ENCODE data around the gene AZGP1. TPM values are rescaled to one million over a fixed set of nuclear protein-coding genes. Genes with fewer than 3 reads are reported as not detected.
"Not testable (repeated sequence)": the region's sequence is repeated elsewhere in the genome, so short reads cannot be mapped to it uniquely, and the experiment has no call there.

Gene AZGP1
- total and polyA plus RNA-seq, 5 donors = 10.7 to 28.8 (median 17.0) TPM

DNA sequence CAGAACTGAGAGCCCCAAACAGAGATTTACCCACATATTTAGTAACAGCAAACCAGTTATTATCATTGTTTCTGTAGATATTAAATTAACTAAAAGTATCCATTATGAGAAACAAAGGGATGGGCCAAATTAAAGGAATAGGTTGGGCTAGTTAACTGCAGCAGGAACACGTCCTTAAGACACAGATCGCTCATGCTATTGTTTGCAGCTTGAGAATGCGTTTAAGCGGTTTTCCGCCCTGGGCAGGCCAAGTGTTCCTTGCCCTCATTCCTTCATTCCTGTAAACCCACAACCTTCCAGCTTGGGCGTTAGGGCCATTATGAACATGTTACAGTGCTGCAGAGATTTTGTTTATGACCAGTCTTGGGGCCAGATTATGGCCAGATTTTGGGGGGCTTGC is 25.0 kb downstream of the AZGP1 start:
- WGBS = 93% methylated on average over 6 of the region's 6 CpGs
- H3K27me3 ChIP-seq (ENCODE audit: control insufficient read depth, insufficient read depth); intact Hi-C loops (cut with DNase I); H3K4me1 ChIP-seq (ENCODE audit: control insufficient read depth, insufficient read depth, low read length); H3K4me3 ChIP-seq (ENCODE audit: low read length); H3K9me3 ChIP-seq (ENCODE audit: control insufficient read depth, low read length); H3K27ac ChIP-seq (ENCODE audit: low read length); DNase-seq; ATAC-seq: not testable (repeated sequence)

DNA sequence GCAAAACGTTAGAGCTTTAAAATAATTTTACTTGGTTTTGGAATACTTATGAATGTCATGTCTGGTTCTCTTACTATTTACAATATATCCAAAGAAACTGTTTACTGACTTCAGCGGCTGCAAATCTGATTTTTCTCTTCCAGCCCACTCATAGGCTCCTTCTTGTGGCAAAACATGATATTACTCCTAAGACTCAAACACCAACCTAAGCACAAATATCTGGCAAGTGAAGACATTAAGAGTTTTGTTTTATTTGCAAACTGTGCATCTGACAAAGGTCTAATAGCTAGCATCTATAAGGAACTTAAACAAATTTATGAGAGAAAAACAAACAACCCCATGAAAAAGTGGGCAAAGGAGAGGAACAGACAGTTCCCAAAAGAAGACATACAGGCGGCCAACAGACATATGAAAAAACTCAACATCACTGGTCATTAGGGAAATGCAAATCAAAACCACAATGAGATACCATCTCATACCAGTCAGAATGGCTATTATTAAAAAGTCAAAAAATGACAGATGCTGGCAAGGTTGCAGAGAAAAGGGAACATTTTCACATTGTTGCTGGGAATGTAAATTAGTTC is 26.1 kb downstream of the AZGP1 start:
- Histone ChIP-seq H3K27ac (ENCODE audit: low read length) (no peak overlapping the region), H3K27me3 (ENCODE audit: control insufficient read depth, insufficient read depth) (no peaks in the 10 kb centered on the region), H3K9me3 (ENCODE audit: control insufficient read depth, low read length) (no peaks in the 10 kb centered on the region), H3K4me3 (ENCODE audit: low read length) (no peak overlapping the region), H3K4me1 (ENCODE audit: control insufficient read depth, insufficient read depth, low read length) (no peaks in the 10 kb centered on the region)
- WGBS = 53% methylated on average over 3 of the region's 3 CpGs
- intact Hi-C loops (cut with DNase I) = no loop called here
- no peak for DNase-seq
- no peak for ATAC-seq

DNA sequence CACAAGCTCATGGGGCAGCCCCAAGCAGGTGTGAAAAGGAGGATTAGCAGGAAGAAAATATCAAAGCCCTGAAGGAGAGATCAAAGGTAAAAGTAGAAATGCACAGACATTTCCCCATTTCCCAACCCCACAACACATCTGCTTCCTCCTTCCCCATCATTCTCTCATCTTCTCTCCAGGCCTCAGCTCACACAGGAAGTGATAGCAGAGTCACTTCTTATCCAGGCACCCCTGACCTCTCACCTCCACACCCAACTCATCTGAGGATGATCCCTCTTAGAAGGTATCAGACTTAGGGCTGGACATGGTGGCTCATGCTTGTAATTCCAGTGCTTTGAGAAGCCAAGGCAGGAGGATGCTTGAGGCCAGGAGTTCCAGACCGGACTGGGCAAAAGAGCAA is 28.2 kb downstream of the AZGP1 start:
- 85% methylated on average over 1 of the region's 1 CpG for WGBS
- Histone ChIP-seq H3K4me1 (ENCODE audit: control insufficient read depth, insufficient read depth, low read length) (no peaks in the 10 kb centered on the region), H3K27me3 (ENCODE audit: control insufficient read depth, insufficient read depth) (peaks cover 2% of the 10 kb centered on the region), H3K9me3 (ENCODE audit: control insufficient read depth, low read length) (no peaks in the 10 kb centered on the region), H3K27ac (ENCODE audit: low read length) (no peak overlapping the region), H3K4me3 (ENCODE audit: low read length) (no peak overlapping the region)
- intact Hi-C loops (cut with DNase I) = no loop called here
- no peak for ATAC-seq
- no peak for DNase-seq

DNA sequence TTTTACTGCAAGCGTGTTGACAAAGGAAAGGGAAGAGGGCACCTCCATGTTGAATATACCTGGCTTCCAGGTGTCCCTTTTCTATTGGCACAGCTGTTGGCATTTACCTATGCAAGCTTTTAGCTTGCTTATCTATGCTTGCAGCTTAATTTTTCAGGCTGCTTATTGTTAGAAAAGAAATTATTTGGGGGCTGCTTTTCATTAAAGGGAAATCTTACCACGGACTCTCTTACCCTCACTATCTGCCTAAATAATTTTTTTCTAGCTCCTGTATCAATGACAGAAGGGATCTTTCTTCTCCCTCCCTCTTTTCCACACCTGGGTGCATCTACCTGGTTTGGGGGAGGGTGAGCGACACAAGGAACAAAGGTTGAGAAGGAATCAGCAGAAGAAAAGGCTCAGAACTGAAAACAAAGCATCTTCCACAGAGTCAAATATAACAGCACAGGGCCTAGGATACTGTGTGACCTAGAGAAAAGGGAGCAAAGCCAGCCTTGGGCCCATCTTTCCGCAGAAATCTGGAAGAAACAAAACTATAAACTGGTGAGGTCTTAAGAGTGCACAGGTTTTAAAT is 31.2 kb downstream of the AZGP1 start:
- Histone ChIP-seq H3K27me3 (ENCODE audit: control insufficient read depth, insufficient read depth) (peaks cover 2% of the 10 kb centered on the region), H3K4me1 (ENCODE audit: control insufficient read depth, insufficient read depth, low read length) (no peaks in the 10 kb centered on the region), H3K9me3 (ENCODE audit: control insufficient read depth, low read length) (no peaks in the 10 kb centered on the region), H3K4me3 (ENCODE audit: low read length) (no peak overlapping the region), H3K27ac (ENCODE audit: low read length) (no peak overlapping the region)
- intact Hi-C loops (cut with DNase I) = no loop called here
- no peak for DNase-seq
- WGBS = 51% methylated on average over 4 of the region's 4 CpGs
- no peak for ATAC-seq

DNA sequence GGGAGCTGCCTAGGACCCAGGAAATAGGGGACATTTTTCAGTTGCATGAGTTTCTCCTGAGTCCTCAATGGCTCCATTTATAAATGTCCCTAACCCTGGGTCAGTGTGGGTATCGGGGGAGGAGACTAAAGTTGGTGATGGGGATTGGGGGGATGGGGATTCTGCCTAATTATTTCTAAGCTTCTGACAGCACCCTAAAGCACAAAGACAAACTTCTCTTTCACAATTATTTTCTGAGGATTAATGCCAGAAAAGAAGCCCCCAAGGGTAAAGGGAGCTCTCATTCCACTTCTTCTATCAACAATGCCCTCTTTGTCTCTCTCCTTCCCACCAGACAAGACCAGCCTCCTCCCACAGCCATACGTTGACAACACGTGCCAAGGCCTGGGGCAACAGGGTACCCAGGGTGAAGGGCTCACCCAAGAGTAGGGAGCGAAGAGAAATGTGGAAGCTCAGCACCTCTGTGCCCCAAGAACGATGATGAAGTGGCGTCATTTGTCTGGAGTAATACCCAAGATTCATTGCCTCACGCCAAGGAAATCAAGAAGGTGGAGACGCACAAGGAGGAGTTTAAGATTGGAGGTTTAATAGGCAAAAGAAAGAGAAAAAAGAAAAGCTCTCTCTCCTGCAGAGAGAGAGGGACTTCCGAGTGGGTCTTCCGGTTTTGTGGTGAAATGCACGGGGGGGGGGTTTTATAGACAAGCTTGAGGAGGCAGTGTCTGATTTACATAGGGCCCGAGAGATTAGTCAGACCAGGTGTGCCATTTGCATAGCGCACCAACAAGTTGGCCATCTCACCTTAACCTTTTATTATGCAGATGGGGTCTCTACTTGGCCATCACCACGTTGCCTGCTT is 32.0 kb downstream of the AZGP1 start:
- ATAC-seq (no peak), DNase-seq (no peak)
- Histone ChIP-seq H3K27ac (ENCODE audit: low read length) (no peak overlapping the region), H3K27me3 (ENCODE audit: control insufficient read depth, insufficient read depth) (peaks cover 2% of the 10 kb centered on the region), H3K9me3 (ENCODE audit: control insufficient read depth, low read length) (no peaks in the 10 kb centered on the region), H3K4me1 (ENCODE audit: control insufficient read depth, insufficient read depth, low read length) (no peaks in the 10 kb centered on the region), H3K4me3 (ENCODE audit: low read length) (no peak overlapping the region)
- WGBS = 38% methylated on average over 14 of the region's 14 CpGs
- intact Hi-C loops (cut with DNase I) = no loop called here

DNA sequence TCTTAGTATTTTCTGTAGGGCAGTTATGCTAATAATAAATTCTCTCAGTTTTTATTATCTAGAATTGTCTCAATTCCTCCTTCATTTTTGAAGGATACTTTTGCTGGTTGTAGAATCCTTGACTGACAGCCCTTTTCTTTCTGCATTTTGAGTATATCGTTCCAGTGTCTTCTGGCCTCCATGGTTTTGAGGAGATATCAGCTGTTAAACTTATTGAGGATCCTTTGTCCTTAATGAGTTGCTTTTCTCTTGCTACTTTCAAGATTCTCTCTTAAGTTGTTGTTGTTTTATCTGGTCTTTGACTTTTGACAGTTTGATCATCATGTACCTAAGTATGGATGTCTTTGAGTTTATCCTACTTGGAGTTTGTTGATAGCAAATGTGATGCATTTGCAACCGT is 37.5 kb downstream of the AZGP1 start:
- H3K4me1 ChIP-seq (ENCODE audit: control insufficient read depth, insufficient read depth, low read length) = no peaks in the 10 kb centered on the region
- no peaks in the 10 kb centered on the region for H3K27me3 ChIP-seq (ENCODE audit: control insufficient read depth, insufficient read depth)
- WGBS = 87% methylated on average over 2 of the region's 2 CpGs
- ATAC-seq (no peak), DNase-seq (no peak)
- H3K9me3 ChIP-seq (ENCODE audit: control insufficient read depth, low read length) = no peaks in the 10 kb centered on the region
- intact Hi-C loops (cut with DNase I) = no loop called here
- no peak overlapping the region for H3K27ac ChIP-seq (ENCODE audit: low read length)
- H3K4me3 ChIP-seq (ENCODE audit: low read length) = no peak overlapping the region

DNA sequence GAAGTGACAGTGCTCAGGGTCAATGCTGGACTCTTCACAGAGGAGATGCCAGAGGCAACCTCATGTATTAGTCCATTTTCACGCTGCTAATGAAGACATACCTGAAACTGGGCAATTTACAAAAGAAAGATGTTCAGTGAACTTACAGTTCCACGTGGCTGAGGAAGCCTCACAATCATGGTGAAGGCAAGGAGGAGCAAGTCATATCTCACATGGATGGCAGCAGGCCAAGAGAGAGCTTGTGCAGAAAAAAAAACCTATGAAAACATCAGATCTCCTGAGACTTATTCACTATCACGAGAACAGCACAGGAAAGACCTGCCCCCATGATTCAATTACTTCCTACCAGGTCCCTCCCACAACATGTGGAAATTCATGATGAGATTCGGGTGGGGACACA is 40.8 kb downstream of the AZGP1 start:
- H3K27ac ChIP-seq (ENCODE audit: low read length); ATAC-seq; intact Hi-C loops (cut with DNase I); H3K4me3 ChIP-seq (ENCODE audit: low read length); DNase-seq; H3K4me1 ChIP-seq (ENCODE audit: control insufficient read depth, insufficient read depth, low read length); H3K9me3 ChIP-seq (ENCODE audit: control insufficient read depth, low read length); H3K27me3 ChIP-seq (ENCODE audit: control insufficient read depth, insufficient read depth): not testable (repeated sequence)
- 35% methylated on average over 4 of the region's 4 CpGs for WGBS

DNA sequence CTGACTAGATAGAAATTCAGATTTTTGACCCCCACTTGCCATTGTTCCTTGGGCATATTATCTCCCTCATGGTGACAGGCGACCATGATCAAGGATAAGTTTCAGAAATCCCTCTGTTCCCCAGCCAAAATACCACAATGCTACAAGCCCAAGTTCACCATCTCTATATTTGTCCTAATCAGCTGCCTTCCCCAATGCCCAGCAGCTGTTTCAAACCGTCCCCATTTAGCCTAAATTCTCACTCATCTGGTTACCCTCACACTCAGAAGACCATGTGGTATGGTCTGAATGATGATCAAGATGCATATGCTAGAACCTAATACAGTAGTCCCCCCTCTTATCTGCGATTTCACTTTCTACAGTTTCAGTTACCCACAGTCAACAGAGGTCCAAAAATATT is 45.5 kb downstream of the AZGP1 start:
- H3K4me1 ChIP-seq (ENCODE audit: control insufficient read depth, insufficient read depth, low read length) = peaks cover 3% of the 10 kb centered on the region
- intact Hi-C loops (cut with DNase I) = no loop called here
- H3K9me3 ChIP-seq (ENCODE audit: control insufficient read depth, low read length) = no peaks in the 10 kb centered on the region
- 87% methylated on average over 3 of the region's 3 CpGs for WGBS
- no peak overlapping the region for H3K27ac ChIP-seq (ENCODE audit: low read length)
- ATAC-seq (no peak), DNase-seq (no peak)
- H3K27me3 ChIP-seq (ENCODE audit: control insufficient read depth, insufficient read depth) = no peaks in the 10 kb centered on the region
- no peak overlapping the region for H3K4me3 ChIP-seq (ENCODE audit: low read length)

DNA sequence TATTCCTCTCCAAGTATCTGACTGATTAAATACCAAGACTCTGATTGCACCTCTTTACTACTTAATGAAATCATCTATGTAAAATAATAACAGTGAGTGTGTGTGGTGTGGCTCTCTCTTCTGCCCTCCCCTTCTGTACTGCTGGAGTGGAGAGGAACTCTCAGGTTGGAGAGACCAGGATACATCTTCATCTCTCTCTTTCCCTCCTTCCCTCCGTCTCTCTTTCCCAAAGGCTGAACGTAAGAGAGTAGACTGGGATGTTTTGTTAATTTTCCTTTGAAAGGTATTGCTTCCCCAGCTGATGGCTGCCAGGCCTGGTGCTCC is 46.1 kb downstream of the AZGP1 start:
- Histone ChIP-seq H3K27ac (ENCODE audit: low read length) (peak overlapping the region; percentile 8), H3K9me3 (ENCODE audit: control insufficient read depth, low read length) (no peaks in the 10 kb centered on the region), H3K4me1 (ENCODE audit: control insufficient read depth, insufficient read depth, low read length) (peaks cover 3% of the 10 kb centered on the region), H3K27me3 (ENCODE audit: control insufficient read depth, insufficient read depth) (no peaks in the 10 kb centered on the region), H3K4me3 (ENCODE audit: low read length) (no peak overlapping the region)
- WGBS = 11% methylated on average over 2 of the region's 2 CpGs
- intact Hi-C loops (cut with DNase I) = no loop called here
- DNase-seq (no peak), ATAC-seq (no peak)

DNA sequence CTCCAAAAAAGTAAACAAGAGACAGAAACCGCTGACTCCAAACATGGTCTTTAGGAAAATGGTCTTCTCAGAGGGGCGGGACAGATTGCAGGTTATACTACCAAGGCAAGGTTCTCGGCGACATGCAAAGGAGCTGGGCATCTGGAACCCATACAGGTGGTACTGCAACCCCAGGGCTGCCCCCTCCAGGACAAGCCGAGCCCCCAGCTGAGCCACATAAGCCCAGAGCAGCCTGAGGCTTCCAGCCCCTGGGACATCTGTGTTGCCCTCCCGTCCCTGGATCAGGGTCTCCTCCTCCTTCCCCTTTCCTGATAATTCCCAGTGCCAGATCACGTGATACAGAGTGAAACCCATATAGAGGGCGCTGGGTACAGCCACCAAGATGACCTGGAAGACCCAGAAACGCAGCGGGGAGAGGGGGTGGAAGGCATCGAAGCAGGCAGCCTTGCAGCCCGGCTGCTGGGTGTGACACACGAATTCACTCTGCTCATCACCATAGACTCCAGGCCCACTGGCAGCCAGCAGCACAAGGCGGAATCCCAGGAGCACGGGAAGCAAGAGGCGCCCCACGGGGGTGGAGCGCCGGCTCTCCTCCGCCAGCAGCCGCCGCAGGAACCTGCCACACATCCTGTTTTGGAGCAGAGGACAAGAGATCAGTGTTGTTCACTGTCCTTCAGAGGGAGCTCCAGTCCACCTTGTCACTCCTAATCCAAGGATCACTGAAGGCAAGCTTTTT is 46.7 kb downstream of the AZGP1 start, which contains the start of gene GJC3:
TSS of gene GJC3 (minus strand) at position 627 of the 736 bp plus-strand sequence. CDS start at position 627, 0 bp downstream.
- 20% methylated on average over 22 of the region's 22 CpGs for WGBS
- intact Hi-C loops (cut with DNase I) = no loop called here
- peak within 1 kb of the TSS; percentile 26 for H3K4me3 ChIP-seq (ENCODE audit: low read length)

DNA sequence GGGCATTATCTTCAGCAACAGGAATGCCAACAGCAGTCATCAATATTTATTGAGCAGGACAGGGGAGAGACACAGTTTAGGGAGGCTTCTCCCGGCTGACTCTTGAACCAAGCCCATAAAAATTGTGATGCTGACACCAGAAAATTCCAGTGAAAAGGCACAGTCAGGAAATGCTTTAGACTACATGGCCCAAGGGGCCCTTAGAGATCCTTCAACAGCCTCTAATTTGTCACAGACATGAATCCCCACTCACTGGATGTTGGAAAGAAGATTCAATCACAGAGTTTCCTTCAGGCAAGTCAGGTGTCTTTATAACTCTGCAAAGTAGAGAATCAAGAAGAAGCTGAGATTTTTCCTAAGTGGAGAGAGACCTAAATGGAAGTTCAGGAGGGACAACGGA is 47.6 kb downstream of the AZGP1 start:
- no peak for DNase-seq
- Histone ChIP-seq H3K4me3 (ENCODE audit: low read length) (no peak overlapping the region), H3K9me3 (ENCODE audit: control insufficient read depth, low read length) (no peaks in the 10 kb centered on the region), H3K27me3 (ENCODE audit: control insufficient read depth, insufficient read depth) (no peaks in the 10 kb centered on the region), H3K4me1 (ENCODE audit: control insufficient read depth, insufficient read depth, low read length) (peaks cover 3% of the 10 kb centered on the region), H3K27ac (ENCODE audit: low read length) (no peak overlapping the region)
- no peak for ATAC-seq
- WGBS = 76% methylated on average over 2 of the region's 2 CpGs
- intact Hi-C loops (cut with DNase I) = no loop called here

More for the DNA sequence above, 46.7 kb downstream of the AZGP1 start, which contains the start of gene GJC3:
- Histone ChIP-seq H3K27me3 (ENCODE audit: control insufficient read depth, insufficient read depth) (no peaks in the 10 kb centered on the region), H3K9me3 (ENCODE audit: control insufficient read depth, low read length) (no peaks in the 10 kb centered on the region), H3K4me1 (ENCODE audit: control insufficient read depth, insufficient read depth, low read length) (peaks cover 3% of the 10 kb centered on the region), H3K27ac (ENCODE audit: low read length) (peak within 1 kb of the TSS; percentile 11)
- ATAC-seq (peak; percentile 94 to 97), DNase-seq (peak; percentile 62 to 86 (median 82))

All from right cardiac atrium (tissue), 5 donors.